ENCODE results near the gene DNAJC4.

DNAJC4 gene

DNA sequence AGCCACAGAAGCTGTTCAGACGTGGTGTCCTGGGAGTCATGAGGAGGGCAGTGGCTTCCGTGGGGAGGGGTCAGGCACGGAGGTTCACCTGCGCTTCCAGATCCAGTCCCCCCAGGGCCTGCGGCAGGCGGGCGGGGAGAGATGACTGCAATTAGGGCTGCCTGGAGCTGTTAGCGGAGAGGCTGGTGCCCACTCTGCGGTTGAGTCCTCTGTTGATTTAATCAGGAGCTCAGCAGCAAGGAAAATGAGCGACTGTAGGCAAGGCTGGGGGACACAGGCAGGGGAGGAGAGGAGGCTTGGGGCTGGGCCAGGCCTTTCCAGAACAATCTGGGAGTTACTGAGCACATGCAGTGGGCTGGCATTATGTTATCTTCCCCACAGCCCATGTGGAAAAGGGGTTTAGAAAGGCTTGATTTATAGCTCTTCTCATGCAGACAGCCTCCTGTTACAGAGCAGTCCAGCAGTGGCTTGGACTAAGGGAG lies 34.1 kb downstream of the DNAJC4 start:
- no peak for DNase-seq (ENCODE audit: low read depth)
- H3K4me3 ChIP-seq (ENCODE audit: low read depth, low read length): no peak overlapping the region
- TF ChIP-seq, protein P1, sequence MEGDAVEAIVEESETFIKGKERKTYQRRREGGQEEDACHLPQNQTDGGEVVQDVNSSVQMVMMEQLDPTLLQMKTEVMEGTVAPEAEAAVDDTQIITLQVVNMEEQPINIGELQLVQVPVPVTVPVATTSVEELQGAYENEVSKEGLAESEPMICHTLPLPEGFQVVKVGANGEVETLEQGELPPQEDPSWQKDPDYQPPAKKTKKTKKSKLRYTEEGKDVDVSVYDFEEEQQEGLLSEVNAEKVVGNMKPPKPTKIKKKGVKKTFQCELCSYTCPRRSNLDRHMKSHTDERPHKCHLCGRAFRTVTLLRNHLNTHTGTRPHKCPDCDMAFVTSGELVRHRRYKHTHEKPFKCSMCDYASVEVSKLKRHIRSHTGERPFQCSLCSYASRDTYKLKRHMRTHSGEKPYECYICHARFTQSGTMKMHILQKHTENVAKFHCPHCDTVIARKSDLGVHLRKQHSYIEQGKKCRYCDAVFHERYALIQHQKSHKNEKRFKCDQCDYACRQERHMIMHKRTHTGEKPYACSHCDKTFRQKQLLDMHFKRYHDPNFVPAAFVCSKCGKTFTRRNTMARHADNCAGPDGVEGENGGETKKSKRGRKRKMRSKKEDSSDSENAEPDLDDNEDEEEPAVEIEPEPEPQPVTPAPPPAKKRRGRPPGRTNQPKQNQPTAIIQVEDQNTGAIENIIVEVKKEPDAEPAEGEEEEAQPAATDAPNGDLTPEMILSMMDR (IDR thresholded peaks at IDR 0.05; ENCODE audit: insufficient read depth, low read depth, low read length, missing control alignments): no peak

DNA sequence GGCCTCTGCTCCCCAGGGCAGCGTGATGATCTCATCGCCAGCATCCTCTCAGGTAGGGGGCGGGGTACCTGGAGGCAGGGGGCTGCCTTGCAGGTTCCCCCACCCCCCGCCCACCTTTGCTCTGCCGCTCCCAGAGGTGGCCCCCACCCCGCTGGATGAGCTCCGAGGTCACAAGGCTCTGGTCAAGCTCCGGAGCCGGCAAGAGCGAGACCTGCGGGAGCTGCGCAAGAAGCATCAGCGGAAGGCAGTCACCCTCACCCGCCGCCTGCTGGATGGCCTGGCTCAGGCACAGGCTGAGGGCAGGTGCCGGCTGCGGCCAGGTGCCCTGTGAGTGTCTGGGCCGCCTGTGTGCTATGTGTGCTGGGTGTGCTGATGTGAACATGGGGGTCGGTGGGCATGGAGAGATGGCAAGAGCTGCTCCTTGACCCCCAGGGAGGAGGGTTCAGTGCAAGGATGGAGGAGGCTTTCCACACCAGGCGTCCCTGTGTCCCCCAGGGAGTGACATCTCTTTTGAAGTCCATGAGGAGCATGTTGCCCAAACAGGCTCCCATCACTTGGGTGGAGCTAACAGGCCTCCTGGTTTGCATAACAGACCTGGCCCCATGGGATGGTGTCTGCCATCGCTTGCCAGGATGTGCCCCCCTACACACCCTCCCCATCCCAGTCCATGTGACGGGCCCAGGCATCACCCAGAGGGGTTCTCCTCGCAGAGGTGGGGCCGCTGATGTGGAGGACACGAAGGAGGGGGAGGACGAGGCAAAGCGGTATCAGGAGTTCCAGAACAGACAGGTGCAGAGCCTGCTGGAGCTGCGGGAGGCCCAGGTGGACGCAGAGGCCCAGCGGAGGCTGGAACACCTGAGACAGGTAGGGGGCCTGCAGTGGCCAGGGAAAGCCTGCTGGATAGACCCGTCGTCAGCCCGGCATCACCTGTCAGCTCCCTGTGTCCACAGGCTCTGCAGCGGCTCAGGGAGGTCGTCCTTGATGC lies 35.1 kb downstream of the DNAJC4 start:
- H3K4me3 ChIP-seq (ENCODE audit: low read depth, low read length): no peak overlapping the region
- TF ChIP-seq, protein P1 (IDR thresholded peaks at IDR 0.05; ENCODE audit: insufficient read depth, low read depth, low read length, missing control alignments): no peak
- DNase-seq (ENCODE audit: low read depth): no peak

DNA sequence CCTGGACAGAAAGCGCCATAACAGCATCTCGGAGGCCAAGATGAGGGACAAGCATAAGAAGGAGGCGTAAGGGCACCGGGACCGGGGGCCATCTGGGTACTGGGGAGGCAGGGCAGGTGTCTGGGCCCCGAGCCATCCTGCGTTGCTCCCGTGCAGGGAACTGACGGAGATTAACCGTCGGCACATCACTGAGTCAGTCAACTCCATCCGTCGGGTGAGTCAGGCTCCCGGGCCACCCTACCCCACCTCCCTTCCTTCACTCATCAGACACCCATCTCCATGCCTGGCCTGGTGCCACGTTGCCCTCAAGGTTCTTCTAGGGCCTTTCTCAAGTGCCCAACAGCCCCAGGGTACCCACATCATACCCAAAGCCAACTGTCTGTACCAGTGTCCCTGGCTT lies 36.0 kb downstream of the DNAJC4 start:
- no peak for DNase-seq (ENCODE audit: low read depth)
- H3K4me3 ChIP-seq (ENCODE audit: low read depth, low read length): no peak overlapping the region
- TF ChIP-seq, protein P1 (IDR thresholded peaks at IDR 0.05; ENCODE audit: insufficient read depth, low read depth, low read length, missing control alignments): no peak

DNA sequence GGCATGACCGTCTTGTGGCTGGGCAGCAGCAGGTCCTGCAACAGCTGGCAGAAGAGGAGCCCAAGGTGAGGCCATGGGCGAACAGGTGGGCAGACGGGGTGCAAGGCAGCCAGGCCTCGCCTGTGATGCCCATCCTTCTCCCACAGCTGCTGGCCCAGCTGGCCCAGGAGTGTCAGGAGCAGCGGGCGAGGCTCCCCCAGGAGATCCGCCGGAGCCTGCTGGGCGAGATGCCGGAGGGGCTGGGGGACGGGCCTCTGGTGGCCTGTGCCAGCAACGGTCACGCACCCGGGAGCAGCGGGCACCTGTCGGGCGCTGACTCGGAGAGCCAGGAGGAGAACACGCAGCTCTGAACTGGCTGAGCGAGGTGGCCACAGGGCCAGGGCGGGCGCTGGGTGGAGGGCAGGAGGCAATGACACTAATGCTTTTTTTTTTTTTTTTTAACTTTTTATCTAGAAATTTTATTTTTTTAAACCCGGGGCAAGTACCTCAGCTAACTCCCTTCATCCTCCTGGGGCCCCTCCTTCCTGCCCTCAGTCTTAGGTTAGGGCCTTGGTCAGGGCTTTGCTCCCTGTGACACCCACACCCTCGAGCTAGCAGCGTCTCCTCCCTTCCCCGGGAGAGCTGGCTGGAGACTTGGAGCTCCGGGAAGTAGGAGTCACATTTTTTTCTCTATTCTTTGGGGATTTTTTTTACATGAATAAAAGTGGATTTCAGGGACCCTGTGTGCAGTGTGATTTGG lies 37.0 kb downstream of the DNAJC4 start:
- TF ChIP-seq, protein P1 (IDR thresholded peaks at IDR 0.05; ENCODE audit: insufficient read depth, low read depth, low read length, missing control alignments): no peak
- DNase-seq (ENCODE audit: low read depth): no peak
- no peak overlapping the region for H3K4me3 ChIP-seq (ENCODE audit: low read depth, low read length)

DNA sequence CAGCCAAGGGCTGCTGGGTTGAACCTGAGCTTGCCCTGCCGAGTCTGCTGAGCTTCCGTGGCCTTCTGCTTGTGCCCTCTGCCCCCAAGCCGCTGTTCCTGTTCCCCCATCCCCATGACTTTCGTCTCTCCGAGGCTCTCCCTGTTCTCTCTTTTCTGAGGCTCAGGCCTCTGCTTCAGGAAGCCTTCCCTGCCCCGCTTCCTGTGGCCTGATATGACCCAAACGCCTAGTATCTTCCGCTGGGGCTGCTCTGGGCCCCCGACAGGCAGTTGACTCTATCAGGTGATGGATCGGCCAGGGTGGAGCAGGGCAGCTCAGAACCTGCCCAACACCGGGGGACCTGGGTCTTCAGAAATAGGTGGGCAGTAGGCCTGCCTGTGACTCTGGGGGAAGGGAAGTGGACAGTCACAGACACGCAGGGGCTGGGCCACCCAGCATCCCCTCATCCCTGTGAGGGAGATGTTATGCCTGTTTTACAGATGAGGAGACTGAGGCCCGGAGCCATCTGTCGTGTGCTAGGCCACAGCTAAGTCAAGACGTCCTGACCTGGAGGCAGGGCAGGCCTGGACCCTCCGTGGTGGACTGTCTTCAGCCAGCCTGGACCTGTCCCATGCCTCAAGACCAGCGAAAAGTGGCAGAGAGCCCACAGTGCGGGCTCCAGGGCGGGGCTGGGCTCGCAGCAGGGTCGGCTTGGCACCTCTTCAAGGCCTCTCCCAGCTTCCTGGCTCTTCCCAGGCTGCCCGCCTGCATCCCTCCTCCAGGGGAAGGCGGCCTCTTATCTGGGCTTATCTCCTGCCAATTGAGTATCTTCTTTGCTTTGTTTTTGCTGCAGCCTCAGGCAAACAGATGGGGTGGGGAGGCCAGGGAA lies 37.9 kb downstream of the DNAJC4 start:
- peak overlapping the region; percentile 55 for H3K4me3 ChIP-seq (ENCODE audit: low read depth, low read length)
- DNase-seq (ENCODE audit: low read depth): no peak
- TF ChIP-seq, protein P1 (IDR thresholded peaks at IDR 0.05; ENCODE audit: insufficient read depth, low read depth, low read length, missing control alignments): no peak

DNA sequence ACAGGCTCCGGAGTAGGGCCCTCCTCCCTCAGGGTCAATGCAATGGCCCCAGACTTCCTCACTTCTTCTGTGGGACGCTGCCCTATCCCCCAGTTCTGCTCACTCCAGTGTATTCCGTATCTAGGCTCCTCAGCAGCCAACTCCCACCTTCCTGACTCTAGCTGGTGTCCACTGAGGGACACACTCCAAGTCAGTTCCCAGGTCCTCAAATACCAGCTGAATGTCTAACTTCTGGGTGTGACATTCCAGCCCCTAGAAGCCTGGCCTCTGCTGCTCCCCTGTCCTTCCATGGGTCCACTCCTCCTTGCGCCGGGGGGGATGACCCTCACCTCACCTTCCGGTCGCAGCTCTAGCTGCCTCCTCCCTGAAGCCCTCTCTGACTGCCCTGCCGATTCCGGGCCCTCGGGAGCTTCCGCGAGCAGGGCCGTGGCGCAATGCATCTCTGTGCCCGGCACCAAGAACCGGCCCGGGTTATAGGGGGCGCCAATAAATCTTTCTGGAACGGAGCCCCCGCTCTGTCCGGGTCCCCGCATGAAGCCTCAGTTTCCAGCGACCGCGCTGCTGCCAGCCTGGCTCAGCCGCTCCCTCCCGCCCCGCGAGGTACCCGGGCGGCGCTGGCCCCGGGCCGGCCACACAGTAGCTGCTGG lies 38.7 kb downstream of the DNAJC4 start:
- DNase-seq (ENCODE audit: low read depth): peak; percentile 83
- TF ChIP-seq, protein P1 (IDR thresholded peaks at IDR 0.05; ENCODE audit: insufficient read depth, low read depth, low read length, missing control alignments): no peak
- peak overlapping the region; percentile 55 for H3K4me3 ChIP-seq (ENCODE audit: low read depth, low read length)

Measured in GM12865 (cell line).